HepG2 (cell line): Measurements from ENCODE around the gene MYPN. TPM values are rescaled to one million over a fixed set of nuclear protein-coding genes. Genes with fewer than 3 reads are reported as not detected.

Experiments
- ZNF629 ChIP-seq: sonication (generic); formaldehyde crosslinking; conservative IDR thresholded peaks from 2 replicates; pipeline ENCODE4 v1.5.0; 2020; ENCODE audit warnings: missing genetic modification reagents
- polyA plus RNA-seq, 8 experiments: library from polyadenylated mRNA; depleted of rRNA in 3 of 8; stranded (reverse) in 7 of 8; unstranded in 1 of 8; fragments of >200 nt; fragmentation: Illumina TruSeq in 4 of 8; extraction: Trizol in 4 of 8; gene quantifications; 2 replicates each; pipeline versions ENCODE4 v1.2.1 to v1.2.3, GENCODE V29; 2011 to 2016; ENCODE audit warnings: low read depth in 4 of 8, missing spikeins in 1 of 8, mixed read lengths in 1 of 8; ENCODE audit not compliant: insufficient read depth in 1 of 8
- total RNA-seq, 5 experiments: library from RNA; depleted of rRNA; stranded (reverse); fragments of >200 nt; fragmentation: Illumina TruSeq; extraction: Trizol; gene quantifications; 2 replicates each; pipeline ENCODE4 v1.2.3, GENCODE V29; 2016; ENCODE audit warnings: low read depth in 1 of 5
- TF ChIP-seq, protein P1 (sequence below): sonication (generic); formaldehyde crosslinking; IDR thresholded peaks from 2 replicates; pipeline ENCODE4 v1.5.0; 2020; ENCODE audit warnings: mild to moderate bottlenecking, missing genetic modification reagents, borderline replicate concordance
- TF ChIP-seq, protein P2 (sequence below): sonication (generic); formaldehyde crosslinking; IDR thresholded peaks from 2 replicates; pipeline ENCODE4 v1.4.0; 2020; ENCODE audit warnings: missing genetic modification reagents, mild to moderate bottlenecking, borderline replicate concordance

MYPN gene
- total and polyA plus RNA-seq, 2 of the 13 experiments (the other 11 are each of a cell fraction or from before 2014, with no cell fraction given): not detected

DNA sequence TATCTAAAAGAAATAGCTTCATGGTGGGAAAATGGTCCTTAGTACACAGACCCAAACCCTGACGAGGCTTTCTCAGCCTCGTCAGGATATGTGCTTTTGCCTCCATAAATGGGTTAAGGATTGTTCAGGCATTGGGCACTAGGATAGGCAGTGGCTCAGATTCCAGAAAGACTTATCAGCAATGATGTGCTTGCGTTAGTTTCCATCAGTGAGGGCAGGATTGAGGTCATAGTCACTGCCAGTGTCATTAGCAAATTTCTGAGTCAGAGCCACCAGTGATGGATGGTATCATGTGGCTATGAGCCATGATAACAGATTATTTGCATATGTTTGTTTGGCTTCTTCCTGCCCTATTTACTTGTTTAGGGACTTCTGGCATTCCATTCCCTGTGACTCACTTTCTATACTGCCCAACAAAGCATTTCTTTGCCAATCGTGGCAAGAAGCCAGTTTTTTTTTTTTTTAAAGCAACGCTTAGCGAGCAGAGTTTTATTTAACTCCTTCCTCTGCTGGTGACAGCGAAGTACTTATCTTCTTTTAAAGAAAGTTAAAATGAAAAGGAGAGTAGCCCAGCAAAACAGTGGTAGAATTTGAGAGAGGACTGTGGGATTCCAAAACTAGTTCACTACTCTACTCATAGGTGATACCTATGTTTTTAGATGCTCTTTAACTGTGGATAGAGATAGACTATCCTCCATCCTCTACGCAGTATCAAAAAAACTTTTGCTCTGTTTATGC, 44.4 kb downstream of the MYPN start (continued):
- TF ChIP-seq, protein P1, sequence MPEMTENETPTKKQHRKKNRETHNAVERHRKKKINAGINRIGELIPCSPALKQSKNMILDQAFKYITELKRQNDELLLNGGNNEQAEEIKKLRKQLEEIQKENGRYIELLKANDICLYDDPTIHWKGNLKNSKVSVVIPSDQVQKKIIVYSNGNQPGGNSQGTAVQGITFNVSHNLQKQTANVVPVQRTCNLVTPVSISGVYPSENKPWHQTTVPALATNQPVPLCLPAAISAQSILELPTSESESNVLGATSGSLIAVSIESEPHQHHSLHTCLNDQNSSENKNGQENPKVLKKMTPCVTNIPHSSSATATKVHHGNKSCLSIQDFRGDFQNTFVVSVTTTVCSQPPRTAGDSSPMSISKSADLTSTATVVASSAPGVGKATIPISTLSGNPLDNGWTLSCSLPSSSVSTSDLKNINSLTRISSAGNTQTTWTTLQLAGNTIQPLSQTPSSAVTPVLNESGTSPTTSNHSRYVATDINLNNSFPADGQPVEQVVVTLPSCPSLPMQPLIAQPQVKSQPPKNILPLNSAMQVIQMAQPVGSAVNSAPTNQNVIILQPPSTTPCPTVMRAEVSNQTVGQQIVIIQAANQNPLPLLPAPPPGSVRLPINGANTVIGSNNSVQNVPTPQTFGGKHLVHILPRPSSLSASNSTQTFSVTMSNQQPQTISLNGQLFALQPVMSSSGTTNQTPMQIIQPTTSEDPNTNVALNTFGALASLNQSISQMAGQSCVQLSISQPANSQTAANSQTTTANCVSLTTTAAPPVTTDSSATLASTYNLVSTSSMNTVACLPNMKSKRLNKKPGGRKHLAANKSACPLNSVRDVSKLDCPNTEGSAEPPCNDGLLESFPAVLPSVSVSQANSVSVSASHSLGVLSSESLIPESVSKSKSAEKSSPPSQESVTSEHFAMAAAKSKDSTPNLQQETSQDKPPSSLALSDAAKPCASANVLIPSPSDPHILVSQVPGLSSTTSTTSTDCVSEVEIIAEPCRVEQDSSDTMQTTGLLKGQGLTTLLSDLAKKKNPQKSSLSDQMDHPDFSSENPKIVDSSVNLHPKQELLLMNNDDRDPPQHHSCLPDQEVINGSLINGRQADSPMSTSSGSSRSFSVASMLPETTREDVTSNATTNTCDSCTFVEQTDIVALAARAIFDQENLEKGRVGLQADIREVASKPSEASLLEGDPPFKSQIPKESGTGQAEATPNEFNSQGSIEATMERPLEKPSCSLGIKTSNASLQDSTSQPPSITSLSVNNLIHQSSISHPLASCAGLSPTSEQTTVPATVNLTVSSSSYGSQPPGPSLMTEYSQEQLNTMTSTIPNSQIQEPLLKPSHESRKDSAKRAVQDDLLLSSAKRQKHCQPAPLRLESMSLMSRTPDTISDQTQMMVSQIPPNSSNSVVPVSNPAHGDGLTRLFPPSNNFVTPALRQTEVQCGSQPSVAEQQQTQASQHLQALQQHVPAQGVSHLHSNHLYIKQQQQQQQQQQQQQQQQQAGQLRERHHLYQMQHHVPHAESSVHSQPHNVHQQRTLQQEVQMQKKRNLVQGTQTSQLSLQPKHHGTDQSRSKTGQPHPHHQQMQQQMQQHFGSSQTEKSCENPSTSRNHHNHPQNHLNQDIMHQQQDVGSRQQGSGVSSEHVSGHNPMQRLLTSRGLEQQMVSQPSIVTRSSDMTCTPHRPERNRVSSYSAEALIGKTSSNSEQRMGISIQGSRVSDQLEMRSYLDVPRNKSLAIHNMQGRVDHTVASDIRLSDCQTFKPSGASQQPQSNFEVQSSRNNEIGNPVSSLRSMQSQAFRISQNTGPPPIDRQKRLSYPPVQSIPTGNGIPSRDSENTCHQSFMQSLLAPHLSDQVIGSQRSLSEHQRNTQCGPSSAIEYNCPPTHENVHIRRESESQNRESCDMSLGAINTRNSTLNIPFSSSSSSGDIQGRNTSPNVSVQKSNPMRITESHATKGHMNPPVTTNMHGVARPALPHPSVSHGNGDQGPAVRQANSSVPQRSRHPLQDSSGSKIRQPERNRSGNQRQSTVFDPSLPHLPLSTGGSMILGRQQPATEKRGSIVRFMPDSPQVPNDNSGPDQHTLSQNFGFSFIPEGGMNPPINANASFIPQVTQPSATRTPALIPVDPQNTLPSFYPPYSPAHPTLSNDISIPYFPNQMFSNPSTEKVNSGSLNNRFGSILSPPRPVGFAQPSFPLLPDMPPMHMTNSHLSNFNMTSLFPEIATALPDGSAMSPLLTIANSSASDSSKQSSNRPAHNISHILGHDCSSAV (CRISPR knock-in tag): no peak
- TF ChIP-seq, protein P2, sequence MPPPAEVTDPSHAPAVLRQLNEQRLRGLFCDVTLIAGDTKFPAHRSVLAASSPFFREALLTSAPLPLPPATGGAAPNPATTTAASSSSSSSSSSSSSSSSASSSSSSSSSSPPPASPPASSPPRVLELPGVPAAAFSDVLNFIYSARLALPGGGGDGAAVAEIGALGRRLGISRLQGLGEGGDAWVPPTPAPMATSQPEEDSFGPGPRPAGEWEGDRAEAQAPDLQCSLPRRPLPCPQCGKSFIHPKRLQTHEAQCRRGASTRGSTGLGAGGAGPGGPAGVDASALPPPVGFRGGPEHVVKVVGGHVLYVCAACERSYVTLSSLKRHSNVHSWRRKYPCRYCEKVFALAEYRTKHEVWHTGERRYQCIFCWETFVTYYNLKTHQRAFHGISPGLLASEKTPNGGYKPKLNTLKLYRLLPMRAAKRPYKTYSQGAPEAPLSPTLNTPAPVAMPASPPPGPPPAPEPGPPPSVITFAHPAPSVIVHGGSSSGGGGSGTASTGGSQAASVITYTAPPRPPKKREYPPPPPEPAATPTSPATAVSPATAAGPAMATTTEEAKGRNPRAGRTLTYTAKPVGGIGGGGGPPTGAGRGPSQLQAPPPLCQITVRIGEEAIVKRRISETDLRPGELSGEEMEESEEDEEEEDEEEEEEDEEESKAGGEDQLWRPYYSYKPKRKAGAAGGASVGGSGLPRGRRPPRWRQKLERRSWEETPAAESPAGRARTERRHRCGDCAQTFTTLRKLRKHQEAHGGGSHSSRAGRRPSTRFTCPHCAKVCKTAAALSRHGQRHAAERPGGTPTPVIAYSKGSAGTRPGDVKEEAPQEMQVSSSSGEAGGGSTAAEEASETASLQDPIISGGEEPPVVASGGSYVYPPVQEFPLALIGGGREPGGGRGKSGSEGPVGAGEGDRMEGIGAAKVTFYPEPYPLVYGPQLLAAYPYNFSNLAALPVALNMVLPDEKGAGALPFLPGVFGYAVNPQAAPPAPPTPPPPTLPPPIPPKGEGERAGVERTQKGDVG (CRISPR knock-in tag): no peak
- TF ChIP-seq ZNF629 (CRISPR knock-in tag): no peak
- TF ChIP-seq, all 625 proteins: peak for 33
